HT-29 (cell line): ENCODE results near the gene BCKDHA. TPM values are rescaled to one million over a fixed set of nuclear protein-coding genes. Genes with fewer than 3 reads are reported as not detected.
"Not testable (repeated sequence)": the region's sequence is repeated elsewhere in the genome, so short reads cannot be mapped to it uniquely, and the experiment has no call there.

ENCODE experiments used
- DNase-seq: peaks from one replicate; pipeline ENCODE4 v3.0.0-alpha.2; 2015; ENCODE audit warnings: low spot score
- total RNA-seq: library from RNA; depleted of rRNA; stranded (reverse); fragments of >200 nt; shearing (Covaris generic); gene quantifications from 2 replicates; pipeline ENCODE4 v1.2.3, GENCODE V29; 2014

Gene BCKDHA
- total RNA-seq, 1 experiment from 2014 or later: 202 TPM

DNA sequence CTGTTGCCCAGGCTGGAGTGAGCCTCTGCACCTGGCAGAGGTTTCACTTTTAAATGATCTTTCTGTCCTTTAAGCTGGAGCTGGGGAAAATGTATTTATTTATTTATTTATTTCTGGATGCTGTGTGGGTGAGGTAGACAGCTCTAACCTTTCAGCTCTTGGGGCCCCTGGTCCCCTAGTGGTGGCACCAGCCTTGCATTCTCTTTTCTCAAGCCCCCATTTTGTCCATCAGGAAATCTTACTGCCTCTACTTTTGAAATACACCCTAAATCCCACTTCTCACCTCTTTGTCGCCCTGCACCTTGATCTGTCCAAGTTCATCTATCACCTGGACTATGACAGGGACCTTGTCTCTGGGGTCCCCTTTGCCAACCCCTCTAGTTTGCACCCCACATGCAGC is 31.5 kb upstream of the BCKDHA start:
- DNase-seq: no peak

DNA sequence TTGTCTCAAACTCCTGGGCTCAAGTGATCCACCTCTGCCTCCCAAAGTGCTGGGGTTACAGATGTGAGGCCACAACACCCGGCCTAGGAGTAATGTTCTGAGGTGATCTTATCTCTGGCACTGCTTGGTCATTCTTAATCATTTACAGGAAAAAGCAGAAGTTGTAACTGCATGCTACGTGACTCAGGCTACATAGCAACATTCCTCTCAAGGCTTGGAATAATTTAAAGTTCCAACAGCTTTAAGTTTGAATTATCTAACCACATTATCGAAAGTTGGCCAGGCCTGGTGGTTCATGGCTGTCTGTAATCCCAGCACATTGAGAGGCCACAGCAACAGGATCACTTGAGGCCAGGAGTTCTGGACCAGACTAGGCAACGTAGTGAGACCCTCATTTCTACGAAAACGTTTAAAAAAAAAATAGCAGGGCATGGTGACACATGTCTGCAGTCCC is 29.7 kb upstream of the BCKDHA start:
- DNase-seq: no peak

DNA sequence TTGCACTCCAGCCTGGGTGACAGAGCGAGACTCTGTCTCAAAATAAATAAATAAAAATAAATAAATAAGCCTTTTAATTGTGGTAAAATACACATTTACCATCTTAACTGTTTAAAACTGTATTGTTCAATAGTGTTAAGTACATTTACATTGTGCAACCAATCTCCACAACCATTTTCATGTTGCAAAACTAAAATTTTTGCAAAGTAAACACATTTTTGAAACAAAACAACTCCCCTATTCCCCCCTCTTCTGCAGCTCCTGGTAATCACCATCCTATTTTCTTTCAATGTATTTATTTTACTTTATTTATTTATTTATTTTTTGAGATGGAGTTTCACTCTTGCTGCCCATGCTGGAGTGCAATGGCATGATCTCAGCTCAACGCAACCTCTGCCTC is 27.8 kb upstream of the BCKDHA start:
- no peak for DNase-seq

DNA sequence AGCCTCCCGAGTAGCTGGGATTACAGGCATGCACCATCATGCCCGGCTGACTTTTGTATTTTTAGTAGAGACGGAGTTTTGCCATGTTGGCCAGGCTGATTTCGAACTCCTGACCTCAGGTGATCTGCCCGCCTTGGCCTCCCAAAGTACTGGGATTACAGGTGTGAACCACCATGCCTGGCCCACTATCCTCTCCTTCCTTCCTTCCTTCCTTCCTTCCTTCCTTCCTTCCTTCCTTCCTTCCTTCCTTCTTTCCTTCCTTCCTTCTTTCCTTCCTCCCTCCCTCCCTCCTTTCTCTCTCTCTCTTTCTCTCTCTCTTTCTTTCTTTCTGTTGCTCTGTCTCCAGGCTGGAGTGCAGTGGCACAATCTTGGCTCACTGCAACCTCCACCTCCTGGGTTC is 26.5 kb upstream of the BCKDHA start:
- not testable (repeated sequence) for DNase-seq

DNA sequence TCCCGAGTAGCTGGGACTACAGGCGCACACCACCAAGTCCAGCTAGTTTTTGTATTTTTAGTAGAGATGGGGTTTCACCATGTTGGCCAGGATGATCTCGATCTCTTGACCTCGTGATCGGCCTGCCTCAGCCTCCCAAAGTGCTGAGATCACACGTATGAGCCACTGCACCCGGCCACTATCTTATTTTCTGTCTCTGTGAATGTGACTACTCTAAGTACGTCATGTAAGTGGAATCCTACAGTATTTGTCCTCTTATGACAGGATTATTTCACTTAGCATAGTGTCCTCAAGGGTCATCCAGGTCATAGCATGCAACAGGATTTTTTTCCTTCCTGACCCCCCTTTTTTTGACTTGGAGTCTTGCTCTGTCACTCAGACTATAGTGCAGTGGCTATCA is 26.1 kb upstream of the BCKDHA start:
- DNase-seq: no peak

DNA sequence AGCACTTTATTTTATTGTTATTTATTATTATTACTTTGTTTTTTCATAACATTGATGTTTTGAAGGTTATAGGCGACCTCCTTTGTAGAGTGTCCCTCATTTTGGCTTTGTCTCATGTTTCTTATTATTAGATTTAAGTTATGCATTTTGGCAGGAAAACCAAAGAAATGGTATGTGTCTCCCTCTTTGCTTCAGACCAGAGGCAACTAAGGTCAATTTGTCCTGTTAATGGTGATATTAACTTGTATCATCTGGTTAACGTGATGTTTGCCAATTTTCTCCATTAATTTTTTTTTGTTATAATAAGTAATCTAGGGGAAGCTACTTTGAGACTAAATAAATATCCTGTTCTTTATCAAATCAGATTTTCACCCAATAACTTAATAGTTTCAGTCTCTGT is 25.1 kb upstream of the BCKDHA start:
- no peak for DNase-seq

DNA sequence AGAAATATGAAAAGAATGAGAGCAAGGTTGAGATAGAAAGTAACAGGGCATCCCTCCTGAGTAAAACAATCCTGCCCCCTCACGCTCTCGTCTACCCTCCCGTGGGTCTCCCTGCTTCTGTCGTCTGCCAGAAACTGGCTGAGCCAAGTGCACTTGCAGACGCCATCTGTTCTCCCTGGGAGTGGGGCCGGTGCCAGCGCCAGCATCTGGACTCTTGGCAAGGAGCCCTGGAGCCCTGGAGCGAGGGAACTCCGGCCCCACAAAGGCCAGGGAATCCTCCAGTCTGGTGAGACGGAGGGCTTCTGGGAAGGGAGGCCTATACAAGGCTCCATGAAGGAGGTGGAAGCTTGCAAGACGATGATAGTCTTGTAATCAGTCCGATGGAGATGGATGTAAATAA is 23.6 kb upstream of the BCKDHA start:
- no peak for DNase-seq

DNA sequence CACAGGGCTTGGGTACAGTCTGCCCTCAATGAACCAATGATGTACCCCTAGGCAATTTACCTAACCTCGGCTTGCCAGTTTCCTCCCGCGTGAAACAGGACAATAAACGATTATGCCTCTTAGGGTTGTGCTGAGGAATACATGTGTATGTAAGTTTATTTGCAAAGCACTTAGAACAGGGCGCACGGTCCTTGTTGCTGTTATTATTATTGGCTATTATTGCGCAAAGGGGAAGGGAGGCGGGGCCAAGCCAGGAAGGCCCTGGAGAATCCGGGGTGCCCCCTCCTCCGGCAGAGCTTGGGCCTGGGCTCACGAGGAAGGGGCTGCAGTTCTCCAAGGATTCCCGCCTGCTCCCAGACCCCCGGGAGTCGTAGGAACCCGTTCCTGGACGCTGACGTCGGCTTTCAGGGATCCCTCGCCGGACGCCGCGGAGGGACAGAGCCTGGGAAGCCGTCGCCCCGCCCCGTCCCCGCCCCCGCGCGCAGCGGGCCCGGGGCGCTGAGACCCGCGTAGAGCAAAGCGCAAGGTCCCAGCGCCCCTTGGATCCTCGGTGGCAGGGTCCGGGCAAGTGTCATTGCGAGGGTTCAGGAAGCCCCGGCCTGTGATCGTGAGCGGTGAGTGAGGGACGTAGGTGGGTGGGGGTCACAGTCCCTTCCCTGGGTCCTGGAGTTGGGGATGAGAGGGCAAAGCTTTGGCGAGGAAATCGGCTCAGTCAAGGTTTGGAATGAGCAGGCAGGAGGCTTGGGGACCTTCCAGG is 21.2 kb upstream of the BCKDHA start, which contains the start of gene TMEM91:
Gene TMEM91 (plus strand): TSS at position 293 of the 757 bp plus-strand sequence. CDS start 1,777 bp downstream, outside the sequence.
- DNase-seq: no peak

DNA sequence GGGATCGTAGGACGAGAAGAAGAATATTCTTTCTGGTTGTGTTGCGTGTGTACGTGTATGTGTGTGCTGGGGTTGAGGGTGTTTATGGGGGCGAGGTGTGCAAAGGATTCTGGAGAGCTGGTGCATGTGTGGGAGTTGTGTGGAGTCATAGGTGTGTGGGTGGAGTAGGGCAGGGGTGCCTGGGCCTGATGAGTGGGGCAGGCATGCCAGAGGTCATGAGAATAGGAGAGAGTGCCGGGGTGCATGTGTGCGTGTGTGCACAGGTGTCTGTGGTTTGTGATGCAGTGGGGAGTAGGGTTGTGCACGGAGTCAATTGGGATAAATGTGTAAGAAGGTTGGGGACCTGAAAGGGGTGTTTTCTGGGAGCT is 20.6 kb upstream of the BCKDHA start:
- no peak for DNase-seq

DNA sequence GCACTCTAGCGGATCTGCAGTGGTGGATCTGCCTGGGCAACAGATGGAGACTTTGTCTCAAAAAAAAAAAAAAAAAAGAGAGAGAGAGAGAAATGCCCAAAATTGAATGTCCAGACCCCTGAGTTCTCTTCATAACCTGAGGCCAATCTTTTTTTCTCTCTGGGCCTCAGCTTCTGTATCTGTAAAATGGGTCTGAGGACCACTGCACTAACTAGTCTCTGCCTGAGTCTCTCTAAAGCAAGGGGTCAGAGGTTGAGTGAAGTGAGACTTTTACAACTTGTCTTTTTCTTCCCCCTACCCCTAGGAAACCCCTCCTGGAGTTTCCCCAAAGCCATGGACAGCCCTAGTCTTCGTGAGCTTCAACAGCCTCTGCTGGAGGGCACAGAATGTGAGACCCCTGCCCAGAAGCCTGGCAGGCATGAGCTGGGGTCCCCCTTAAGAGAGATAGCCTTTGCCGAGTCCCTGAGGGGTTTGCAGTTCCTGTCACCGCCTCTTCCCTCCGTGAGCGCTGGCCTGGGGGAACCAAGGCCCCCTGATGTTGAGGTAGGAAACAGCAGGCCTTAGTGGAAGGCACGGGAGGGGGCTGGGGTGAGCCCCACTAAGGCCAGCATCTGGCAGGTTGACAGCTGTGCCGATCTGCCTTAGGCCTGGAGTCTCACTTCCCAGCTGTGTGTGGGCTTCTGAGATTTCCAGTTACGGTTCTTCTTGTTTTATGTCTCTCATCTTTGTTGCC is 19.5 kb upstream of the BCKDHA start:
- DNase-seq: no peak

DNA sequence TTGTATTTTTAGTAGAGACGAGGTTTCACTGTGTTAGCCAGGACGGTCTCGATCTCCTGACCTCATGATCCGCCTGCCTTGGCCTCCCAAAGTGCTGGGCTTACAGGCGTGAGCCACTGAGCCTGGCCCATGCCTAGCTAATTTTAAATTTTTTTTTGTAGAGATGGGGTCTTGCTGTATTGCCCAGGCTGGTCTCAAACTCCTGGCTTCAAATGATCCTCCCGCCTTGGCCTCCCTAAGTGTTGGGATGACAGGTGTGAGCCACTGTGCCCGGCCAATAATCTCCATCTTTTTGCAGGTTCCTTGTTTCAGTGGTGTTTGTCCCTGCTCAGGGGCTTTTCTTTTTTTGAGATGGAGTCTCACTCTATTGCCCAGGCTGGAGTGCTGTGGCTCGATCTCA is 16.1 kb upstream of the BCKDHA start:
- not testable (repeated sequence) for DNase-seq

DNA sequence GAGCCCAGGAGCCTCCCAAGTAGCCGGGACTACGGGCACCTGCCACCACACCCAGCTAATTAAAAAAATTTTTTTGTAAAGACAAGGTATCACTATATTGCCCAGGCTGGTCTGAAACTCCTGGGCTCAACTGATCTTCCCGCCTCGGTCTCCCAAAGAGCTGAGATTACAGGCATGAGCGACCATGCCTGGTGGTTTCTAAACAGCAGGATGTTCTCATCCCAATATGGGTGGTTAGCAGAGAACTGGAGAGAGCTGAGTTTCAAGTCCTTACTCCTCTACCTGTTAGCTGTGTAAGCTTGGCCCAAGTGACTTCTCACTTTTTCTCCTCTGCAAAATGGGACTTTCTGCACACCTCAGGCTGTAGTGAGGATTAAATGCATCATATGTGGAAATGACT is 13.3 kb upstream of the BCKDHA start:
- DNase-seq: no peak

DNA sequence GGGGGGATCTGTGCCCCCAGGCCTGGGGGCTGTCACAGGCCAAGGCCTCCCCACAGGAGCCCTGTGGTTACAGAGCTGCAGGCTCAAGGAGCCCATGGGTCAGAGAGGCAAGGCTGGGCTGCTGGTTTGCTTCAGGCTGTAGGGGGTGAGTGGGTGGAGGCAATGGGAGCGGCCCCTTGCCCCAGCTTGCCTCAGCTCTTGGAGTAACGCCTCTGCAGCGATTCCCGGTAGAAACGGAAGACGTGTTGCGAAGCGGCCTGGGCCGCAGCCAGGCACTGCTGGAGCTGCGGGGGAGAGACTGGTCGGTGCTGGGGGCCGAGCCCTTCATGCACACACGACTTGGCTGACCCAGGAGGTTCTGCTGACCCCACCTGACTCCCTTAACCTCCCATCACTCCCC is 11.2 kb upstream of the BCKDHA start:
- DNase-seq: no peak

DNA sequence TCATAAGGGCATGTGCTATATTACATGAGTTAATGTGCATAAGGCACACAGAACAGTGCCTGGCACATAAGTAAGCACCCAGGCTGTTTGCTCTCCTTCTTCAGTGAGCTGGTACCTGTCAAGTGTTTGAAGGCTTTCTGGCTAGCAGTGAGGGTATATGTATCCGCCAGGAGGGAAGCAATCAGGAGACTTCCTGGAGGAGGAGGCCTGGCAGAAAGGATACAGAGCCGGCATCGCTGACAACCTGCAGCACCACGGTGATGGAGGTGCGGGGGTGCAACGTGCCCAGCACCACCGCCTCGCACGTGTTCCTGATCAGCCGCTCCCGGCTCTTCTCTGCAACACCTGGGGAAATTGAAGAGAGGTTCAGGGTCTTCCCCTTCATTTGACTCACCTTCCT is 6.0 kb upstream of the BCKDHA start:
- no peak for DNase-seq

DNA sequence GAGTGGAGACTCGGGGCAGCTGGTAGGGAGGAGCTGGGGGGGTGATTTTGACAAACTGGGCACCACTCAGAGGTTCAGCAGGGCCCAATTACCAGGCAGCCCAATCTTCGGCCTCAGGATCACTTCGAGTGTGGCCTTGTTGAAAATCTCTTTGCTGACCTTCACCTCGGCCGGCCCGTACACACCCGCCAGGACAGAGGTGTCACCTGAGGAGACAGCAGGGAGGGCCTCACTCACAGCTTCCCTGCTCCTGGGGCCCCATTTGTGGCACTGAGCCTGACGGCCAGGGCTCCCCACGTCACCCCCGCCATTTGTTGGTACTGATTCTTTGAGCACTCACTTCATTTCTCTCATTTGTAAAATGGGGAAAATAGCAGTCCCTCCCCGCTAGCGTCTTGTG is 4.8 kb upstream of the BCKDHA start:
- DNase-seq: no peak

DNA sequence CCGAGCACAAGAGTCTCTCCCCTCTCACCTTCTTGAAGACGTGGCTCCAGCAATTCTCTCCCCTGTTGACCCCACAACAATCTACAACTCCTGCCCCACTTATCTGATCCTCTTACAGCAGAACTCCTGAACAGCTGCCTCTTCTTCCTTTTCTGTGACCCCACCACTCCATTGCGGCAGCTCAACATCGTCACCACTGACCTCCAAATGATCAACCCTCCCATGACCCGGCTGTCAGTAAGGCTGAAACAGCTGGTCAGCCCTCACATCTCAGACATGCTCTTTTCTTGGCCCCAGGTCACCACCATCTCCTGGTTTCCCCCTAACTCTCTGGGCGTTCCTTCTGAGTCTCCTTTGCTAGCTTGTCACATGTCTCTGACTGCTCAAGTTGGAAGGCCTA is 2.3 kb upstream of the BCKDHA start:
- no peak for DNase-seq

DNA sequence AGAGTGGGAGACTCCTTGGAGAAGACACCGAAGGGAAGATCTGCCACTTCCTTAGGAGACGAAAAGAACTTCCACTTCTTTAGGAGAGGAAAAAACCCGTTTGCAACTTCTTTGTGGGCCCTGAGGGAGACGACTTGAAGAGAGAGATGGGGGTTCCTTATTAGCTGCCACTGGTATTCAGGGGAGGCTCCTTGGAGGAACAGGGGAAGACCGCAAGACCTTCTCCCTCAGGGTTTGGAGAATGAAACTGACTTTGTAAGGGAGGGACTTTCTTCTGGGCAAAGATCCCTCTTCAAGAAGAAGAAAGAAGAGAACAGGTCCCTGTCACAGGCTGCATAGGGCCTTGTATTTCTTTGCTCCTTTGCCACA is 416 bp downstream of the BCKDHA start:
- DNase-seq: no peak

DNA sequence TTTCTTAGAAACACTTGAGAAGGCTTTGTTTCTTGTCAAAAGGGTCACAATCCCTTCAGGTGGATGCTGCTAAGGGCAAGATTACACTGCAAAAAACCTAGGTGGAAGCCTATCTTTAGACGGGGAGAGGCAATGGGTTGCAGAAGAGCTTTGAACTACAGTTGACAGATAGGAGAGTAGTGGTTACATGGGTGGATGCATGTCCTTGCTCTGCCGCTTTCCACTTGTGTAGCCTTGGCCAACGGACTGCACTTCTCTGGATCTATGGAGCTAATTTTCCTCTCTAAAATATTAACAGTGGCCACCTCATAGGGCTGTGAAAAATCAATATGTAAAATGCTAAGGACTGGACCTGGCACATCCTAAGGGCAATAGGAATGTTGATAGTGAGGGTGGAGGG is 980 bp downstream of the BCKDHA start:
- DNase-seq: no peak

DNA sequence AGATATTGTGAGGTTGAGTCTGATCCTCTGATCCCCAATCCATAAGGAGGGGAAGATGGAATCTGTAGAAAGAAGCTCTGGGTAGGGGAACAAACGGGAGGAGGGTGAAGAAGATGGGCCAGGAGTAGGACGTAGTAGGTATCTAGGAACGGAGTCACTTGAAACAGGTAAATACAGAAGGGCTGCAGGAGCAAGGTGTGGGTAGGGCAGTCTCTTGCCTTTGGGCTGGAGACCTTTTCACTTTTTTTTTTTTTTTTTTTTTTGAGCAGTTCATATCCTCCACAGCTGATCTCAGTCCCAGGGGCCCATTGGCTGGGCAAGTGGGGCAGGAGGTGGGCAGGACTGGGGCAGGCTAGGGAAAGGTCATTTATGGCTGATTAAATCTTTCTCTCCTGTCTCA is 1.5 kb downstream of the BCKDHA start:
- DNase-seq: no peak

DNA sequence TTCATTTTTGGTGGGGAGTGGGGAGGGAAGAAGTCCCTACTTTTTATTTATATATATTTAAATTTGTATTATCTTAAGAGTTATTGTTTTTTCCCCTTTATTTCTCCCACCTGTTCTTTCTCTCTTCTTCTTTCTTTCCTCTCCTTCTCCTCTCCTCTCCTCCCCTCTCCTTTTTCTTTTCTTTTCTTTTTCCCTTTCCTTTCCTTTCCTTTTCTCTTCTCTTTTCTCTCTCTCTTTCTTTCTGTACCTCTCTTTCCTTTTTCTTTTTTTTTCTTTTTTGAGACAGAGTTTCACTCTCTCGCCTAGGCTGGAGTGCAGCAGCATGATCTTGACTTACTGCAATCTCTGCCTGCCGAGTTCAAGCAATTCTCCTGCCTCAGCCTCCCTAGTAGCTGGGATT is 1.9 kb downstream of the BCKDHA start:
- DNase-seq: no peak

DNA sequence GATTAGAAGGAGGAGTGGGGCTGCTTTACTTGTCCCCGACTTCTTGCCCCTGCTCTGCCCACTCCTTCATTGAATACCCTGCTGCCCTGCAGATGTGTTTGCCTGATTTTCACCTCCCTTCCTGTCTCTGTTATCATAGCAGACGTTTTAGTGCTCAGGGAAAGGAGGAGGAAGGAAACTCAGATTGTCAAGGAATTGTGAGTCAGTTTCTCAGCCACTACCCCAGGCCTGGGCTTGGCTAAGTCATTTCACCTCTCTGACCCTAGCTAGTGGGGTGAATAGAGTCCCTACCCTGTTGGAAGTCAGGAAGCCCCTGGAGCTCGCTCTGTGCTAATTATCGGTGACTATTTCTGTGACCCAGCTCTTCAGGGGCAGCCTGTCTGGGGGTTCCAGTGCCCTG is 3.9 kb downstream of the BCKDHA start:
- DNase-seq: no peak

DNA sequence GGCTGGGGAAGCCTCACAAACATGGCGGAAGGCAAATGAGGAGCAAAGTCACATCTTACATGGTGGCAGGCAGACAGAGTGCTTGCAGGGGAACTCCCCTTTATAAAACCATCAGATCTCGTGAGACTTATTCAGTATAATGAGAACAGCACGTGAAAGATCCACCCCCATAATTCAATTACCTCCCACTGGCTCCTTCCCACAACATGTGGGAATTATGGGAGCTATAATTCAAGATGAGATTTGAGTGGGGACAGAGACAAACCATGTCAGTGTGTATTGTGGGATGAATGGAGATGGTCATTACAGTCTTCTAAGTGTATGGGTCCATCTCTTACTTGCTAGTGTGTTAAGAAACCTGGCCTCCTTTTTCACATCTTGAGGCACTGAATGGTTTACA is 4.4 kb downstream of the BCKDHA start:
- no peak for DNase-seq
